22Rv1 (cell line): ENCODE measurements around the gene TRIM13.

ENCODE experiments used
- CTCF ChIP-seq: fragments of 450-650 bp; IDR thresholded peaks from 2 replicates; pipeline ENCODE4 v1.5.1; 2017; ENCODE audit warnings: mild to moderate bottlenecking
- ZFX ChIP-seq: fragments of 450-650 bp; IDR thresholded peaks from 2 replicates; pipeline ENCODE4 v1.6.1; 2017; ENCODE audit warnings: antibody characterized with exemption, borderline replicate concordance

GRCh38 chr13:49998714-49999624, 2.1 kb downstream of the TRIM13 start:
- TF ChIP-seq CTCF (no peak), ZFX (no peak)
